ENCODE measurements around the gene GALNT11.

Gene GALNT11

GRCh38 chr7:152144557-152145245 lies 119.2 kb downstream of the GALNT11 start:
- no peak for DNase-seq (ENCODE audit: low read depth)
- no peak overlapping the region for H3K4me3 ChIP-seq (ENCODE audit: low read length)
- no peak for TF ChIP-seq CTCF (IDR thresholded peaks at IDR 0.05; ENCODE audit: insufficient read depth, low read depth, low read length, missing control alignments)

GRCh38 chr7:152145853-152146466 lies 120.5 kb downstream of the GALNT11 start:
- no peak overlapping the region for H3K4me3 ChIP-seq (ENCODE audit: low read length)
- TF ChIP-seq CTCF (IDR thresholded peaks at IDR 0.05; ENCODE audit: insufficient read depth, low read depth, low read length, missing control alignments): peak; percentile 75
- DNase-seq (ENCODE audit: low read depth): peak; percentile 55

GRCh38 chr7:152148706-152149105 lies 123.2 kb downstream of the GALNT11 start:
- TF ChIP-seq CTCF (IDR thresholded peaks at IDR 0.05; ENCODE audit: insufficient read depth, low read depth, low read length, missing control alignments): no peak
- H3K4me3 ChIP-seq (ENCODE audit: low read length): no peak overlapping the region
- no peak for DNase-seq (ENCODE audit: low read depth)

- no peak for DNase-seq (ENCODE audit: low read depth)
- no peak for TF ChIP-seq CTCF (IDR thresholded peaks at IDR 0.05; ENCODE audit: insufficient read depth, low read depth, low read length, missing control alignments)
- no peak overlapping the region for H3K4me3 ChIP-seq (ENCODE audit: low read length)
These were observed 123.9 kb downstream of the GALNT11 start for GRCh38 chr7:152149363-152149762.

- TF ChIP-seq CTCF (IDR thresholded peaks at IDR 0.05; ENCODE audit: insufficient read depth, low read depth, low read length, missing control alignments): no peak
- H3K4me3 ChIP-seq (ENCODE audit: low read length): no peak overlapping the region
- DNase-seq (ENCODE audit: low read depth): no peak
These were observed 126.8 kb downstream of the GALNT11 start for GRCh38 chr7:152152267-152152666.

GRCh38 chr7:152158801-152159587 lies 133.5 kb downstream of the GALNT11 start:
- DNase-seq (ENCODE audit: low read depth): peak; percentile 10
- no peak for TF ChIP-seq CTCF (IDR thresholded peaks at IDR 0.05; ENCODE audit: insufficient read depth, low read depth, low read length, missing control alignments)
- no peak overlapping the region for H3K4me3 ChIP-seq (ENCODE audit: low read length)
